ENCODE results near the gene MRPL55.

Gene MRPL55

GRCh38 chr1:228088586-228089498 lies 20.3 kb downstream of the MRPL55 start:
- Mint-ChIP-seq H3K4me1 (ENCODE audit: low read depth in 2 of 2) (peaks cover 82 to 86% of the 10 kb centered on the region in 2 donors), H3K4me3 (peak overlapping the region; percentile 78 to 79), H3K36me3 (ENCODE audit: insufficient read depth) (peaks cover 76% of the 10 kb centered on the region), H3K27ac (peak overlapping the region; percentile 93 to 97), H3K27me3 (no peaks in the 10 kb centered on the region), H3K9me3 (no peaks in the 10 kb centered on the region)
- ATAC-seq (replicated peaks): peak; percentile 64
- no peak for DNase-seq

DNA sequence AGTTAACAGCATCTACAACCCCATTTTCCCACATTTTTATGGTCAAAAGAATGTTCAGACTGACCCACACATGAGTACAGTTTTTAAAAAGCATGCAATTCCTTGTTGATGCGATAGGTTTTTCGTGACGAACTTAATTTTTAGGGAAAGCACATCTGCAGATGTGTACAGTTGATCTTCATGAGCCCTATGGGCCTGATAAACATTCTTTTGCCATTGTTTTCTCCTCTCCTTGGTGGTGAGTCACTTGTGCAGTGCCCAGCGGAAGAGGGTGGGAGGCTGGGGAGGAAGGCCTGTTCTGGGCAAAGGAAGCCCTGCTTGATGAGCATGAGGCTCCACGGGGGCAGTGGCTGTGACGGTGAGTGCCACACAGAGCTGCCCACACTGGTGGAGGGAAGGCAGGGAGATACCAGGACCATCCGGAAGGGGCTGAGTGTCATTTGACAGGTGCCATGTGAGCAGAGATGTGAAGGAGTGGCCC lies 21.3 kb downstream of the MRPL55 start:
- Mint-ChIP-seq H3K36me3 (ENCODE audit: insufficient read depth) (peaks cover 74% of the 10 kb centered on the region), H3K4me3 (peak overlapping the region; percentile 78 to 79), H3K27me3 (no peaks in the 10 kb centered on the region), H3K9me3 (no peaks in the 10 kb centered on the region), H3K27ac (peak overlapping the region; percentile 93 to 97), H3K4me1 (ENCODE audit: low read depth in 2 of 2) (peaks cover 82 to 89% of the 10 kb centered on the region in 2 donors)
- DNase-seq: no peak
- ATAC-seq (replicated peaks): peak; percentile 31

GRCh38 chr1:228085287-228085951 lies 23.7 kb downstream of the MRPL55 start:
- Mint-ChIP-seq H3K36me3 (ENCODE audit: insufficient read depth) (peaks cover 55% of the 10 kb centered on the region), H3K27ac (peak overlapping the region; percentile 81 to 98), H3K4me3 (peak overlapping the region; percentile 91 to 94), H3K27me3 (no peaks in the 10 kb centered on the region), H3K9me3 (no peaks in the 10 kb centered on the region), H3K4me1 (ENCODE audit: low read depth in 2 of 2) (peaks cover 68 to 75% of the 10 kb centered on the region in 2 donors)
- ATAC-seq (replicated peaks) (no peak), DNase-seq (no peak)

GRCh38 chr1:228084797-228085196 lies 24.3 kb downstream of the MRPL55 start:
- Mint-ChIP-seq H3K27ac (peak overlapping the region; percentile 81 to 98), H3K27me3 (no peaks in the 10 kb centered on the region), H3K4me3 (peak overlapping the region; percentile 91 to 94), H3K4me1 (ENCODE audit: low read depth in 2 of 2) (peaks cover 63 to 73% of the 10 kb centered on the region in 2 donors), H3K9me3 (no peaks in the 10 kb centered on the region), H3K36me3 (ENCODE audit: insufficient read depth) (peaks cover 53% of the 10 kb centered on the region)
- ATAC-seq (replicated peaks): no peak
- no peak for DNase-seq

DNA sequence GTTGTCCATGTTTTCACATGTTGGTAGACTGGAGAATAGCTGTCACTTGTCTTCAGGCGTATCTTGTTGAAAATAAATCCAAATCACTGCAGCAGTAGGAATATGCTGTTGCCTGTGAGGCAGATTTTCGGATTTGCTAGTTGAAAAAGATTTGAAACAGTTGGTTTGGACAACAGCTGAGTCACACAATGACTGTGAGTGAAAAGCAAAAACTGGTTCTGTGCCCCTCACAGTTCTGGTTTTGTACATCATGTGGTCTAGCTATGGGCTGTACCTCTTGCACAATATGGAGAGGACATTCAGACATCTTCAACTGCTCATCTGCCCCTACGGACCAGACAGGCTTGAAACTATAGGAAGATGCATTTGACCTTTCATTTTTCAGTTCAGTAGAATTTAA lies 24.8 kb downstream of the MRPL55 start:
- Mint-ChIP-seq H3K4me3 (peak overlapping the region; percentile 91 to 94), H3K36me3 (ENCODE audit: insufficient read depth) (peaks cover 49% of the 10 kb centered on the region), H3K9me3 (no peaks in the 10 kb centered on the region), H3K4me1 (ENCODE audit: low read depth in 2 of 2) (peaks cover 61 to 69% of the 10 kb centered on the region in 2 donors), H3K27me3 (no peaks in the 10 kb centered on the region), H3K27ac (peak overlapping the region; percentile 96 to 98)
- ATAC-seq (replicated peaks) (no peak), DNase-seq (no peak)

DNA sequence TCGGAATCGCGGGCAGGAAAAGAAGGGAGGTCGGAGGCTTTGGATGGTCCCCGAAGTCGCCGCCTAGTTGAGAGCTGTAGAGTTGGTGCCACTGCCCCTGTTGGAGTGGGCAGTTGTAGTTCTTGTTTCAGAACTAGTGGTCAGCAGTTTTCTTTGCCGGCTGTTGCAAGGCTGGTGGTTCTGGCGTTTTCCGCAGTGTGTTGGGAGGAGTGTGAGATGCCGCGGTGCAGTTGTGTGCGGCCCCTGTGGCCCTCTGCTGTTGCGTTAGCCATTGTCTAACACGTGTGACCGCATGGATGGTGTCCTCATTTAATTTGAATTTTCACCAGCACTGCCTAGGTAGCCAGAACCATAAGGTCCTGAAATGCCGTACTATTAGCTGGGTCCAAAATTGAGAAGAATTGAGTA lies 25.2 kb downstream of the MRPL55 start:
- DNase-seq: no peak
- Mint-ChIP-seq H3K27ac (peak overlapping the region; percentile 96 to 98), H3K9me3 (no peaks in the 10 kb centered on the region), H3K4me1 (ENCODE audit: low read depth in 2 of 2) (peaks cover 57 to 66% of the 10 kb centered on the region in 2 donors), H3K4me3 (peak overlapping the region; percentile 91 to 94), H3K27me3 (no peaks in the 10 kb centered on the region), H3K36me3 (ENCODE audit: insufficient read depth) (peaks cover 45% of the 10 kb centered on the region)
- ATAC-seq (replicated peaks): no peak

DNA sequence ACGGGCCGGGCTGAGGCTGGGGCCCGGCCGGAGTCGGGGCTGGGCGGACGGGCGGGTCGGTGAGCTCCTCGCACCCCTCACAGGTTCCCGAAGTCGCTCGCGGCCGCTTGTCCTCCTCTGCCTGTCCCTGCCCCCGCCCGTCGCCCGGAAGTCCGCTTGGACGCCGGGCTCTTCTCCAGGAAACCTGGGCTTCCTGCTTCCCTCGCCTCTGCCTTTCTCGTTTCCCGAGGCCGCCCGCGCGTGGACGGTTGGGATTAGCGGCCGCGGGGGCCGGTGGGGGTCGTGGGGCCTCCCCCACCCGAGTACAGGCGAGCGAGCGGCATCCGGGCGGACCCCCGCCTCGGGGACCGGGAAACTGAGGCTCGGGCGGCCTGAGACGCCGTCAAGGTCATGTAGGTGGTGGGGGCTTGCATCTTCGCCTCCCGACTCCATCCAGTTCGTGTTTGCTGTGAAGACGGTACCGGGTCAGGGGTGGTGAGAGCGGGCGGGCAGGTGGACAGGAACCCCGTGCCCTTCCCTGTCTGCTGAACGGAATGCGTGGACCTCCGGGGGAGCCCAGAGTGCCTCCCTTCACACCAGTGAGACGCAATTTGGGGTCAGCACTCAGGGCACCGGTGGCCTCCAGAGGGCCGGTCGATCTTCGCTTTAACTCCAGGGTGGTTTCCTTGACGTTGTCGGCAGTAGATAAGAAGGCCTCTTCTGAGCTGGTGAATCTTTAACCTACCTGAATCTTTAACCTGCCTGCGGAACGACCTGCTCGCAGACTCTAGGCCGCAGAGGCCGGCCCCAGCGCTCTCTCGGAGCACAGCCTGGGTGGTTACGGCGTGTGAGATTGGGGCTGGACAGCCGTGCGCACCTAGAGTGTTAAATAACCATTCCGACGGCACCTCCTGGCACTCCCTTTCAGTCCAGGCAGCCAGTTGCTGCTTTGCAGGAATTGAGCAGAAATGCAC lies 25.9 kb downstream of the MRPL55 start:
- H3K27me3 Mint-ChIP-seq: no peaks in the 10 kb centered on the region
- ATAC-seq (replicated peaks) (peak; percentile 14), DNase-seq (peak in 1 of 3 experiments; percentile 22)
- peaks cover 50 to 63% of the 10 kb centered on the region in 2 donors for H3K4me1 Mint-ChIP-seq (ENCODE audit: low read depth in 2 of 2)
- no peaks in the 10 kb centered on the region for H3K9me3 Mint-ChIP-seq
- peaks cover 38% of the 10 kb centered on the region for H3K36me3 Mint-ChIP-seq (ENCODE audit: insufficient read depth)
- peak overlapping the region; percentile 96 to 98 for H3K27ac Mint-ChIP-seq
- H3K4me3 Mint-ChIP-seq: peak overlapping the region; percentile 91 to 94

DNA sequence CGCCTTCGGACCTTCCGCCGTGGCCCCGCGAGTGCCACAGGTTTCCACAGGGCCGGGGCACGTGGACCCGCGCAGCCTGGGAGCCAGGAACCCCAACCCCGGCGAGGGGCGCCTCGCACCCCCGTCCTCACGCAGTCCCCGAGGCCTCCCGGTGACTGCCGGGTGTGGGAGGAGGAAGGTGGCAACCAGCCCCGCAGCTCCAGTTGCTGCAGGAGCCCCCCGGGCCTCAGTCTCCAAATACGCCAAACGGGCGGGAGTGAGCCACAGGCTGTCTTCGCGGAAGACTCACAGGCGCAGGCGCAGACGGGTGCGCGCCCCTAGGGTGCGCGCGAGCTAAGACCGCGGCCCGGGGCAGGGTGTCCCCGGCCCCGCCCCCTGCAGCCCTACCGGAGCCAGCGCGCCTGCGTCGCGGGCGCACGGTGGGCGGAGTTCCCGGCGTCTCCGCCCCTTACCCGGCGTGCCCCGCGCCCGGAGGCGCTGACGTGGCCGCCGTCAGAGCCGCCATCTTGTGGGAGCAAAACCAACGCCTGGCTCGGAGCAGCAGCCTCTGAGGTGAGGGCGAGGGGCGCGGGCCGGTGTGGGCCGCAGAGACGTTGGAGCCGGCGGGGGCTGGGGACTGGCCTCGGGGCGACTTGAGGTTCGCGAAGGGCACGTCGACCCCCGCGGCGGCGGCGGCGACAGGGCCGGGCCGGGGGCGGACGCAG lies 26.7 kb downstream of the MRPL55 start, which contains the start of gene ARF1:
TSS of gene ARF1 (plus strand) at position 495 of the 704 bp plus-strand sequence. CDS start 14,407 bp downstream, outside the sequence.
- peak within 1 kb of the TSS; percentile 91 to 94 for H3K4me3 Mint-ChIP-seq
- H3K36me3 Mint-ChIP-seq (ENCODE audit: insufficient read depth): peaks cover 34% of the 10 kb centered on the region
- no peaks in the 10 kb centered on the region for H3K27me3 Mint-ChIP-seq
- no peaks in the 10 kb centered on the region for H3K9me3 Mint-ChIP-seq
- DNase-seq: peak; percentile 85 to 95 (median 93)
- H3K27ac Mint-ChIP-seq: peak within 1 kb of the TSS; percentile 96 to 98
- H3K4me1 Mint-ChIP-seq (ENCODE audit: low read depth in 2 of 2): peaks cover 46 to 58% of the 10 kb centered on the region in 2 donors
- ATAC-seq (replicated peaks): peak; percentile 79

GRCh38 chr1:228081578-228082213 lies 27.4 kb downstream of the MRPL55 start:
- ATAC-seq (replicated peaks): peak; percentile 9
- no peaks in the 10 kb centered on the region for H3K9me3 Mint-ChIP-seq
- peaks cover 34% of the 10 kb centered on the region for H3K36me3 Mint-ChIP-seq (ENCODE audit: insufficient read depth)
- no peak for DNase-seq
- peaks cover 43 to 53% of the 10 kb centered on the region in 2 donors for H3K4me1 Mint-ChIP-seq (ENCODE audit: low read depth in 2 of 2)
- no peaks in the 10 kb centered on the region for H3K27me3 Mint-ChIP-seq
- H3K27ac Mint-ChIP-seq: peak overlapping the region; percentile 96 to 98
- peak overlapping the region; percentile 91 to 94 for H3K4me3 Mint-ChIP-seq

DNA sequence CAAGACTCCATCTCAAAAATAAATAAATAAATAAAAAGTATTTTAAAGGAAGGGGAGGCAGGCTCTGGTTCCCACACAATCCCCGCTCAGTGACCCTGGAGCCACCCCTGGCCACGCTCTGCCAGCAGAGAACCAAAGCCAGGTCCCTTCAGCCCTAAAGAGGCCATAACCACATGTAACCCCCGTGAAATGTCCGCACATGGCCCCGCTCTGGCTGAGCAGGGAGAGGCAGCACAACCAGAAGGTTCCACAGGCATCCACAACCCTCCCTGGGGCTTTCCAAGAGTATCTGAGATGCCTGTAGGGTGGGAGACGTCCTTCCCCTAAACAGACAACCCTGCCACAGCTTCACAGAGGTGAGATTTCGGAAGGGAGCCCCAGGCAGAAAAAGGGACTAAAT lies 28.0 kb downstream of the MRPL55 start:
- Mint-ChIP-seq H3K9me3 (no peaks in the 10 kb centered on the region), H3K36me3 (ENCODE audit: insufficient read depth) (peaks cover 29% of the 10 kb centered on the region), H3K4me1 (ENCODE audit: low read depth in 2 of 2) (peaks cover 39 to 47% of the 10 kb centered on the region in 2 donors), H3K27ac (peak overlapping the region; percentile 96 to 98), H3K4me3 (peak overlapping the region; percentile 91 to 94), H3K27me3 (no peaks in the 10 kb centered on the region)
- DNase-seq (no peak), ATAC-seq (replicated peaks) (no peak)

DNA sequence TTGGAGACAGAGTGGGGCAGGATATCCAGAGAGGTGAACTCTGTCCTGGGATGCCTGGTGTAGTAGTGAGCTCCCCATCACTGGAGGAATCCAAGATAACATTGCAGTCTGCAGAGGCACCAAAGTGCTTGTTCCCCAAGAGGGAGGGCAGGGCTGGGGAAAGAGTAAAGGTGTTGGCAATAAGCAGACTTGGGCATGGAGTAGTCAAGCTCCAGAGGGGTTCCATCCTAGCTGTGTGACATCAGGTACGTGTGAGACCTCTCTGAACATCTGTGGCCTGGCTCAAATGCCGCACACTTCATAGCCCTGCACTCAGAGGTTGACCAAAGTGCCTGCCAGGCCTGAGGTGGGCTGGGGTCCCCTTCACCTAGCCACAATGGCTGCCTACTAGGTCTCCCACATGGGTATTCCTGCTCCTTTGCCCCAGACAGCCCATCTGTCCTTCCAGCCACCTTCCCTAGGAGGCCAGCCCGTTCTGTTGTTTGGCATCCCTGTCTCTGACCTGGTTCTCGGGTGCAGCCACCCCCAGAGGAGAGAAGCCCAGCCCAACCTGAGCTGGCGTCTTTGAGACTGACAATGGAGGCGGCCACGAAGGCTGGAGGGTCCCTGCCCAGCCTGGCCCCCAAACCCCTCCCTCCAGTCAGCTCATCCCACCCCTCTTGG lies 29.4 kb downstream of the MRPL55 start:
- ATAC-seq (replicated peaks) (no peak), DNase-seq (no peak)
- Mint-ChIP-seq H3K27ac (no peak overlapping the region), H3K9me3 (no peaks in the 10 kb centered on the region), H3K4me1 (ENCODE audit: low read depth in 2 of 2) (peaks cover 25 to 35% of the 10 kb centered on the region in 2 donors), H3K27me3 (no peaks in the 10 kb centered on the region), H3K4me3 (no peak overlapping the region), H3K36me3 (ENCODE audit: insufficient read depth) (peaks cover 22% of the 10 kb centered on the region)

Data from effector memory CD8-positive, alpha-beta T cell (primary cell).